RPMI7951 (cell line): ENCODE measurements around the gene DTL. TPM values are rescaled to one million over a fixed set of nuclear protein-coding genes. Genes with fewer than 3 reads are reported as not detected.
A peak's percentile ranks its signal among the peaks of the same experiment; 100 is the strongest.
"Not testable (repeated sequence)": the region's sequence is repeated elsewhere in the genome, so short reads cannot be mapped to it uniquely, and the experiment has no call there.

Experiments
- DNase-seq: peaks from one replicate; pipeline ENCODE4 v3.0.0-alpha.2; 2012; ENCODE audit warnings: low read depth
- total RNA-seq: library from RNA; depleted of rRNA; stranded (reverse); fragments of >200 nt; shearing (Covaris generic); gene quantifications from 2 replicates; pipeline ENCODE4 v1.2.3, GENCODE V29; 2014; rRNA removed

The DTL gene, protein sequence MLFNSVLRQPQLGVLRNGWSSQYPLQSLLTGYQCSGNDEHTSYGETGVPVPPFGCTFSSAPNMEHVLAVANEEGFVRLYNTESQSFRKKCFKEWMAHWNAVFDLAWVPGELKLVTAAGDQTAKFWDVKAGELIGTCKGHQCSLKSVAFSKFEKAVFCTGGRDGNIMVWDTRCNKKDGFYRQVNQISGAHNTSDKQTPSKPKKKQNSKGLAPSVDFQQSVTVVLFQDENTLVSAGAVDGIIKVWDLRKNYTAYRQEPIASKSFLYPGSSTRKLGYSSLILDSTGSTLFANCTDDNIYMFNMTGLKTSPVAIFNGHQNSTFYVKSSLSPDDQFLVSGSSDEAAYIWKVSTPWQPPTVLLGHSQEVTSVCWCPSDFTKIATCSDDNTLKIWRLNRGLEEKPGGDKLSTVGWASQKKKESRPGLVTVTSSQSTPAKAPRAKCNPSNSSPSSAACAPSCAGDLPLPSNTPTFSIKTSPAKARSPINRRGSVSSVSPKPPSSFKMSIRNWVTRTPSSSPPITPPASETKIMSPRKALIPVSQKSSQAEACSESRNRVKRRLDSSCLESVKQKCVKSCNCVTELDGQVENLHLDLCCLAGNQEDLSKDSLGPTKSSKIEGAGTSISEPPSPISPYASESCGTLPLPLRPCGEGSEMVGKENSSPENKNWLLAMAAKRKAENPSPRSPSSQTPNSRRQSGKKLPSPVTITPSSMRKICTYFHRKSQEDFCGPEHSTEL
- total RNA-seq = 24.2 and 28.0 TPM in 2 replicates

DNA sequence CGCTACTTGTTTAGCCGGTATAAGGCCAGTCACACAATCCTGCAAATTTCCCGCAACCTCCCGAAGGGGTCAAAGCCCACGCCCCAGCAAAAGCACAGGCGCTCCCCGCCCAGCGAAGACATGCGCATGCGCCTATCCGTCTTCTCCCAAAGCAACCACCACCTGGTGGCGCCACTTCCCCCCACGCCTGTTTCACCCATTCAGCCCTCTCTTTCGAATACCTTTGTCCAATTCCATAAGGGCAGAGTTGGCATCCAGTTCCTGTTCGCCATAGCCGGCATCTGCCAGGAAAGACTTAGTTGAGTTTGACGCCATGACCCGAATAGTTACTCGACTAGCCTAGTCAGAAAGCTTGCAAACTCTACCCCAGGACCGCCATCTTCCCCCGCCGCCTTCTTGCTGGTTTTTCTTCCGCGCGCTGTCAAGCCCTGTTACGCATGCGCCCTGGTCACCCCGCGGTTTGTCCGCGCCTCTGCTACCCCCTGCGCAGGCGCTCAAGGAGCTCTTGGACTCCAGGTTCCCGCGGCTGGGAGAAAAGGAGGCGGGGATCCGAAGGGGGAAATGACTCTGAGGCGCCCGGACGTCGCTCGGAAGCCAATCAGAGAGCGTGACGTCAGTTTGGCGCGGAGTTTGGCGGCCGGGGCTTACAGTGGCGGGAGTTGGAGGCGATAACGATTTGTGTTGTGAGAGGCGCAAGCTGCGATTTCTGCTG is at the start of gene DTL, which contains the start of gene INTS7:
Gene DTL (plus strand): TSS at position 626 of the 712 bp plus-strand sequence. CDS start 143 bp downstream, outside the sequence.
Gene INTS7 (minus strand): TSS at position 435 of the 712 bp plus-strand sequence. CDS start 120 bp downstream, at position 315.
- peak; percentile 98 for DNase-seq

DNA sequence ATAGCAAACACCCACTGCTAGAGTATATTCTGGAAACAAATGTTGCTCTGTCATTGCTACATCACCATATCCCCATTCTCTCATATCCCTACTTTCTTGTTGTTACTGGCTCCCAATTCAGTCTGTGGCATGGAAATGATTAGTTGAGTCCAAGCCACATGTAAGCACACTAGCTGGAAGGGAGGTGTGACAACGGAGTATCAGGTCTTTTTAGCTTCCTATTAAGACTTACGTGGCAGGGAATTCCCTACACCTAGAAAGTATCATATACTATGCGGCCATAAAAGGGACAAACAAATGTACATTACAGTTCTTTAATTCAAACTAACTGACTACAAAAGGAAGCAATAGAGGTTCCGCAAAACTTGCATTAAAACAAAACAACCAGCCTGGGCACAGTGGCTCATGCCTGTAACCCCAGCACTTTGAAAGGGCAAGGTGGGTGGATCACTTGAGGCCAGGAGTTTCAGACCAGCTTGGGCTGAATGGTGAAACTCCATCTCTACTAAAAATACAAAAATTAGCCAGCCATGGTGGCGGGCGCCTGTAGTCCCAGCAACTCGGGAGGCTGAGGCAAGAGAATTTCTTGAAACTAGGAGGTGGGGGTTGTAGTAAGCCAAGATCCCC is 48.8 kb upstream of the DTL start:
- DNase-seq = no peak

DNA sequence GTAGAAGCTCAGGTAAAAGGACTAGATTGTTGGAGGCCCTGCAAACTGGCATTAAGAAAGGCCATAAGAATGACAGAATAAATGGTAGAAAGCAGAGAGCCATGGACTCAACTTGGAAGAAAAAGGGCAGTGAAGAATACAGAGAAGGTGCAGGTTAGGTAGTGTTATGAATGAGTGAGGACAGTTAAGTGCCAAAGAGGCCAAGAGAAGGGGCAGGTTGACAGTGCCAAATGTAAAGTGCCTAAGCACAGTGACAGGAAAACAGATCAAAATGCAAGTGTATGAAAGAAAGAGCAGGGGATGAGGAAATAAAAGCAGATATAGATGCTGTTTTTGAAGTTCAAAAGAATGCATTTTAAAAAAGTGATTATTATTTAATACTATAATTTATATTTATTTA is 43.9 kb upstream of the DTL start:
- no peak for DNase-seq

DNA sequence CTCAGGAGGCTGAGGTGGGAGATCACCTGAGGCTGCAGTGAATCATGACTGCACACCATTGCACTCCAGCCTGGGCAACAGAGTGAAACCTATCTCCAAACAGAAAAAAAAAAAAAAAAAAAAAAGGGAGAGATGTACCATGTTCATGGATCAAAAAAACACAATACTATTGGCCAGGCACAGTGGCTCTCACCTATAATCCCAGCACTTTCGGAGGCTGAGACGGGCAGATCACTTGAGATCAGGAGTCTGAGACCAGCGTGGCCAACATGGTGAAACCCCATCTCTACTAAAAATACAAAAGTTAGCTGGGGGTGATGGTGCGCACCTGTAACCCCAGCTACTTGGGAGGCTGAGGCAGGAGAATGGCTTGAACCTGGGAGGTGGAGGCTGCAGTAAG is 38.1 kb upstream of the DTL start:
- DNase-seq = not testable (repeated sequence)

DNA sequence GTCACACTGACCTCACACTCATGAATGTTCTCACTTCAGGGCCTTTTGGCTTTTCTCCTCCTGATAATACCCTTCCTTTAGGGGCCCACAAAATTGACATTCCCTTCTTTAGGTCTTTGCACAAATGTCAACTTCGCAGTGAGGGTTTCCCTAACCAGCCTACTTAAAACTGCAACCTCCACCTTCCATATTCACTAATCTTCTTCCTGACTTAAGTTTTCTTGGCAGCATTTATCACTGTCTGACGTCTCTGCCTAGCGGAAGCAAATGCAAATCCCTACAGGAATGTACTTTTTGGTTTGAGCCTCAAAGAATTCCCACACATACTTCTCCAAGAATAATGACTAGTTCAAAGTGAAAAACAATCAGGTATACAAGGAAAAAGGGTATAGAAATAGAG is 33.0 kb upstream of the DTL start:
- DNase-seq = no peak

DNA sequence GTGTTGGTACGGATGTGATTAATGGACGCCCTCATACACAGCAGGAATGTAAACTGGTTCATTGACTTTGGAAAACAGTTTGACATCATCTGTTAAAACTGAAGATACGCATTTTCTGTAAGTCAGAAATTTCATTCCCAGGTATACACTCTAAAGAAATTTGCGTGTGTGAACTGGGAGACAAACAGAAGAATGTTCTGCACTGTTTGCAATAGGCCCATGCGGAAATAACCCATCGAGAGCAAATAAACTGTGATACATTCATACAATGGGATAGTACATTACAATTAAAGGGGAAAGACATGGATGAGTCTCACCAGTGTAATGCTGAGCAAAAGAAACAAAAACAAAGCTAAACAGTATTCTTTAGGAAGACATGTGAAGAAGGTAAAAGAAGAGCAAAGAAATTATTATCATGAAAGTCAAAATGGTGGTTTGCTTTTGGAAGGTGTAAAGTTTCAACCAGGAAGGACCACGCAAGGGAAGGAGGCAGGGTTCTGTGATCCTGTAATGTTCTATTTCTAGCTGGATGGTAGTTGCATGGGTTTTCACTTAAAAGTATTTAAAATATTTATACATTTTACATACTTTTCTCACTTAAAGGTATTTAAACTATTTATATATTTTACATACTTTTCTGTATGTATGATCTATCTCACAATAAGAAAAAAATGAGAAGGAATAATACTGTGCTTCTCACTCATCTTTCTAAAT is 30.5 kb upstream of the DTL start:
- DNase-seq = no peak

DNA sequence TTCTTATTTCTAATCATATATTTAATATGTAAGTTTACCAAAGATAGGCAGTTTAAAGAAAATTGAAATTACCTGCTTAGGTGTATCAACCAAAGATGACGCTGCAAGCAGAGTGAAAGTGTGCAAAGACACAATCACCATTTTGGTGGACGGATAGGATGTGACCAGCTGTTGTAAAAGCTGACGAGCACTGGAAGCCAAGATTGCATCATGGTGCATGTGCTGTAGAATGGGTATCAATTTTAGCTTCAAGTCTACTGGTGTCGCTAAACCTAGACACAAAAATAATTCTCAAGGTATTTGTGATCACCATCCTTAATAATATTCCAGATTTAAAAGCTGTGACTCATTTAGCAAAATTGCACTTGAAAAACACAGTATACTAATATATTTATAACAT is 28.4 kb upstream of the DTL start:
- DNase-seq = no peak

DNA sequence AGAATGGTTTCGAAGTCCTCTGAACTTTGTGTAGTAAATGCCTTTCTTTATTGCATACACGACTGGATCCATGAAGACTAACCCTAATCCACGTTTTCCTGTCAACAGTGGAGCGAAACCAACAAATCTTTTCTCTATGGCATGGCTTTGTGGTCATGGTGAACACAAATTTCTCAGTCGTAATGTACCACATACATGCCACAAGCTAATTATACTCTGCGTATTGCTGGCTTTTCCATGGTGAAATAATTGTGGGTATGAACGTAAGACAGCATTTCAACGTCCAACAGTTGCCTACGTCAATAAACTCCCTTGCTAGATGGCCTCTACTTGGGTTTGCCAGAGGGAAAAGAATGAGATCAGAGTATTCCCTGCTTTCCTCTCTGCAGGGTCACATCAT is 27.7 kb upstream of the DTL start:
- no peak for DNase-seq

DNA sequence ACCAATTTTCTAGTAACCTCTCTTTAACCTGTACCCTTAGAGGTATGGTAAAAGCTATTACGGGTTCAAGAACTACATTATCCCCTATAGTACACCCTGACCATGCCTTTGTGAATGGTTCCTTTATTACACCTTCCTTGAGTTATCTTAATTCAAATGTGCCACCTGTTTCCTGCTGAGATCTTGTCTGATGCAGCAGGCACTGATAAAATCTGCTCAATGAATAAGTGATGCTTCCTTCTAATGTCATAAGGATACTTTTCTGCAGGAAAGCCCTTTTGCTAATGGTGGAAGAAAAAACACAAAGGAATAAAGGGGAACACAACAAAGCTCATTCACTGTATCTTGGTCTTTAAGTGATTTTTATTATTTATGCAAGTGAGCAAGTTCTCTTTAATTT is 26.0 kb upstream of the DTL start:
- DNase-seq = no peak

DNA sequence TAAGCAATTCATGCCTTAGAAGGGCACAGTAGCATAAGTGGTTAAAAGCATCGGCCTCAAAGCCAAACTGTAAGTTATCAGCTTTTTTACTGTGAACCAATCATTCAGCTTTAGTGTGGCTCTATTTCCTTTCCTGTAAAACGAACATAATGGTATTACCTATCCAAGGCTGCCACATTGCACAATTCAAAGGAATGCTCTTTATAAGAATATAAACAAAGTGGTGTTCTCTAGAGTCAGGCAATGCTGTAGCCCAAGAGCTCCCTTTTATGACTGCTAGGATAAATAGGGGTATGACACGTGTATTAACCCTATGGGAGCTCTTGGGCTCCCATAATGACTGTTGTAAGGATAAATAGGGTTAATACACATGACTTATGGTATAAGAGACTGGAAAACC is 25.5 kb upstream of the DTL start:
- no peak for DNase-seq

DNA sequence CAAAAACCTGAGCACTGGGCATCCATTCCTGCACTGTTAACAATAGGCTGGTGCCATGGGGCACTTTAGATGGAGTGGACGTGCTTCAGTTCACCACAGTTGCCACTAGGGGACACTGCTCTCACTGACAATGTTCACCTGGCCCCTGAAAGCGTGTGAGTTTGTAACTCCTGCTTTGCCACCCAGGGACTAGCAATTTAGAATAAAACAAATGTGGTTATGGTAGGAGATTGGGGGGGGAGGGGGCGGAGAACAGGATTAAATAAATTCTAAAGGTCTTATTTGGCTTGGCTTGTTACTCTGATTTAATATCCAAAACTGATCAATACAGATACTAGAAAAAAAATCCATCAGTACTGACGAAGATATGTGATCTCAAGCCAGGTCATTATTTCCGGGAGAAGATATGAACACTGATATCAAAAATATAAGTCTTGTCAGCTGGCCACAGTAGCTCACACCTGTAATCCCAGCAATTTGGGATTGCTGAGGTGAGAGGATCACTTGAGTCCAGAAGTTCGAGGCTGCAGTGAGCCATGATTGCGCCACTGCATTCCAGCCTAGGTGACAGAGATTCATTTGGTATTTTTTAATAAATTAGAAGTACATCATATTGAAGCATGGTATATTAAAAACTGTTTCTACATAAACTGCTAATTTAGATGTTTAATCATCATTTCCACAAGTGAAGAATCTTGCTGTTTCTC is 23.4 kb upstream of the DTL start:
- DNase-seq = peak; percentile 61

DNA sequence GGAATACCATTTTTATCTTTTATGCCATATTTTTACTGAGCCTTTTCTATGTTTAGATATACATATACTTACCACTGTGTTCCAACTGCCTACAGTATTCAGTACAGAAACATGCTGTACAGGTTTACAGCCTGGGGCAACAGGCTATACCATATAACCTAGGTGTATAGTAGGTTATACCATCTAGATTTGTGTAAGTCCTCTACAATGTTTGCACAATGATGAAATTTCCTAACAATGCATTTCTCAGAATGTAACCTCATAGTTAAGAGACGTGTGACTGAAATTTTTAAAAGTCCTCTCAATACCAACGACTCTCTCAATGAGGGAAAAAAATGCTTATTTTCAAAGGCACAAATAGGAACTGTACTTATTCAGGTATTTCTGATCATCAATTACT is 21.9 kb upstream of the DTL start:
- DNase-seq = no peak

DNA sequence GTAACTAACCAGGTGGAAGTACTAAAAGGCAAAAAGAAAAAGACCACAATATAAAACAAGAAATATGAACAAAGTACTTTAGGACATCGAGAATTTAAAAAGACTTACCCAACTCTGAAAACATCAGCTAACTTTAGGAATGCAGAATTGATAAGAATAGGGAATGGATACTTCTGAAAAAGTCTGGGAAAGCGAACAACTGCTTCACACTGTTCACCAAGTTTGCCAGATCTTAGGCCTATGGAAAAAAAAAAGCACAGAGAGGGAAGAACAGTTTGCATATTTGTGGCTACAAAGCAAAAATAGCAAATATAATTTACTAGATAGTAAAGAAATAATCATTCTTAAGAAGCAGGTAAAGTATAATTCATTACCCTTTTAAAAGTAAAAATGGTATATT is 14.6 kb upstream of the DTL start:
- DNase-seq = no peak

DNA sequence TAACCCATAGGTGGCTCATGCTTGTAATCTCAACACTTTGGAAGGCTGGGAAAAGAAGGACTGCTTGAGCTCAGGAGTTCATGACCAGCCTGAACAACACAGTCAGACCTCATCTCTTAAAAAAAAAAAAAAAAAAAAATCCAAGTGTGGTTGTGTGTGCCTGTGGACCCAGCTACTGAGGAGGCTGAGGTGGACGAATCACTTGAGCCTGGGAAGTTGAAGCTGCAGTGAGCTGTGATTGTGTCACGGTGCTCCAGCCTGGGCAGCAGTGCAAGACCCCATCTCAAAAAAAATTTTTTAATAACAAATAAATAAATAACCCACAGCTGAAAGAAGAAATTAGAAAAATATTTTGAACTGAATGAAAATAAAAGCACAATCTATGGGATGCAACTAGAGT is 14.0 kb upstream of the DTL start:
- DNase-seq = no peak

DNA sequence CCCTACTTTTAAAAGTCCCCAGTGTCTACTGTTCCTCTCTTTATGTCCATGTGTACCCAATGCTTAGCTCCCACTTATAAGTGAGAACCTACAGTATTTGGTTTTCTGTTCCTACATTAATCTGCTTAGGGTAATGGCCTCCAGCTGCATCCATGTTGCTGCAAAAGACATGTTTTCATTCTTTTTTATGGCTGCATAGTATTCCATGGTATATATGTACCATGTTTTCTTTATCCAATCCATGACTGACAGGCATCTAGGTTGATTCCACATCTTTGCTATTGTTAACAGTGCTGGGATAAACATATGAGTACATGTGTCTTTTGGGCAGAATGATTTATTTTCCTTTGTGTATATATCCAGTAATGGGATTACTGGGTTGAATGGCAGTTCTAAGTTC is 12.6 kb upstream of the DTL start:
- DNase-seq = not testable (repeated sequence)

DNA sequence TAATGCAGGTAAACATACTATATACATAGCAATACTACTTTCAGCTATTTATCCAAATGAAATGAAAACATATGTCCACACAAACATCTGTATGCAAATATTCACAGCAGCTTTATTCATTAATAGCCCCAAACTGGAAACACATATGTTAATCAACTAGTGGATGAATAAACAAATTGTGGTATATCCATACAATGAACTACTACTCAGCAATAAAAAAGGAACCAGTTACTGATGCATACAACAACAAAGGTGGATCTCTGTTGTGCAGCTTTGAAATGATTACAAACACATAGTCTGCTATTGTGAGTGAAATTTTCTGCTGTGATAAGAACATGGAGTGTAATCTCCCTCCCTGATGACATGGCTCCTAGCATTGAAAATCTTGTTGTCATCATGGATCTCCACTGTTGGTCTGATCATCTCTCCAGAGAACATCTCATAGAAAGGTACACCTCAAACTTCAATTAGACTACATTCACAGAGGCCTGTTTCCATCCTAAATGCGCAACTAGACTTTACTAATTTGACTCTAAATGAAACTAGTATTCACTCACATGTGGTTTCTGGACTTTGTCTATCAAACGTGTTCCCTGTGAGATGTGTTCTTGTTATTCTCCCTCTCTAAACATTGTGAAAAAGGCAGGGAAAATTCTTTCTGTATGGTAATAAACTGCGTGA is 10.9 kb upstream of the DTL start:
- no peak for DNase-seq

DNA sequence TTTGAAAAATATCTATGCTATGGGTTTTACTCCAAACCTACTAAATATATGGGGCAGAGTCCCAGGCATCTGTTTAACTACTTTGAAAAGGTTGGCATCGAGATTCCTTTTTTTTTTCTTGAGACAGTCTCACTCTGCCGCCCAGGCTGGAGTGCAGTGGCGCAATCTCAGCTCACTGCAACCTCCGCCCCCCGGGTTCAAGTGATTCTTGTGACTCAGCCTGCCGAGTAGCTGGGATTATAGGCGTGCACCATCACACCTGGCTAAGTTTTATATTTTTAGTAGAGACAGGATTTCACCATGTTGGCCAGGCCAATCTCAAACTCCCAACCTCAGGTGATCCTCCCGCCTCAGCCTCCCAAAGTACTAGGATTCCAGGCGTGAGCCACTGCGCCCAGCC is 7.8 kb upstream of the DTL start:
- DNase-seq = not testable (repeated sequence)

DNA sequence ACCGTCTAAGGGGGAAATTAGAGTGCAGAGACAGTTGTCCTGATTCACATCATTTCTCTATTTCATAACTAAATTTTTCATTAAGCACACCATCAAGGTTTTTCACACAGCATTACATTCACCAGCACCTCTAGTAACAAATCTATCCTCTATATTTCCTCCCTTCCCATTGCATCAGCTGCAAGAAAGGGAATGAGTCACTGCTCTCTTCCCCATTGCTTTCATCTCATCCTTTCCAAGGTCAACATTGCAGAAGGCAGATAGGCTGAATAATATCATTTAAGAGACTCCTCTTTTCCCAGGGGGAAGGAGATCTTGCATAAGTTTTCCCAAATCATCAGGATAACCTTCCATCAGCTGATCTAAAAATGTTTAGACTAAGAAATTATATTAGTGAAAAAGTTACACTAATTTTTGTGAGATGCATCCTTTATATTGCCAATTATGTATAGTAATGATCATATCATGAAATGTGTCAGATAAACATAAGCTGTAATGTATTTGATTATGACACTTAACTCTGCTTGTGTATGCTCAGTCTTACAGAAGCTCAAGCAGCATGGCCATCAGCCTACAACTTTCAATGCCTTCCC is 4.5 kb upstream of the DTL start:
- peak; percentile 69 for DNase-seq

DNA sequence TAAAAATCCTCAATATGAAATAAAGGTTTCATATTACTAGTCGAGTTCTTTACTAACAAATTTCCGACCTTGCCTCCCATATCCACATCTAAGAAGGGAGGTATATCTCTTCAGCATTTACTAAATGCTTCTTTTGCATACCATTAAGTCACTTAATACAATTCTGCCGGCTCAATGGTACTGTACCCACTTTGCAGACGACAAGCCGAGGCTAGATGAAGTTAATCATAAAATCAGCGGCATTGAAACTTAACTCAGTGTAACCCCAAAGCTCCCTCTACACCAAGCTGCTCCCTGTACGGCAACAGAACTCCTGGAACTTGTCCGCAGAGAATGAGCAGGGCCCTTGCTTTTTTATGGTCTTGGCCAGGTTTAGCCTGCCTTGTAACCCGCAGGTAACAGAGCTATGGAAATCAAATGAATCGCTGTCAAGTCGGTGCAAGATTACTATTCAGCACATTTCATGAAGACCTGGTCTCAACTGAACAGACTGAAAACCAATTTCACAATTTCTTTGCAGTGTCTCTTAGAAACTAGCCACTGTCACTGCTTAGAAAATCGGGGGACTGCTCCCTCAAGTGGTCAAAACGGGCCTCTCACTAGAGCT is 929 bp upstream of the DTL start:
- no peak for DNase-seq
